GM19395 (cell line): ENCODE measurements around the gene OR51B6.
"Not testable (repeated sequence)": the region's sequence is repeated elsewhere in the genome, so short reads cannot be mapped to it uniquely, and the experiment has no call there.

Experiments used
- ATAC-seq: cut with Tn5 transposase; IDR thresholded peaks from one replicate; pipeline ENCODE4 v1.9.1; 2021; ENCODE audit warnings: mild to moderate bottlenecking, moderate library complexity; ENCODE audit not compliant: unreplicated experiment

Gene OR51B6

GRCh38 chr11:5351208-5351607, at the start of gene OR51B6:
TSS of gene OR51B6 (plus strand) at chr11:5351508. CDS start at chr11:5351508, 0 bp downstream.
- no peak for ATAC-seq

GRCh38 chr11:5301846-5302245, 49.5 kb upstream of the OR51B6 start, which contains the start of gene OR51B4:
TSS of gene OR51B4 (minus strand) at chr11:5301946. CDS start at chr11:5301946, 0 bp downstream.
- ATAC-seq: no peak

GRCh38 chr11:5303626-5304025, 47.7 kb upstream of the OR51B6 start:
- ATAC-seq: no peak

- ATAC-seq: no peak
These were observed 47.3 kb upstream of the OR51B6 start for GRCh38 chr11:5304046-5304445.

GRCh38 chr11:5307256-5308019, 43.9 kb upstream of the OR51B6 start:
- ATAC-seq: no peak

GRCh38 chr11:5310423-5310822, 40.9 kb upstream of the OR51B6 start:
- ATAC-seq: no peak

GRCh38 chr11:5313326-5314023, 37.8 kb upstream of the OR51B6 start:
- not testable (repeated sequence) for ATAC-seq

- no peak for ATAC-seq
These were observed 34.0 kb upstream of the OR51B6 start for GRCh38 chr11:5317292-5317691.

GRCh38 chr11:5324197-5324596, 27.1 kb upstream of the OR51B6 start, which contains the start of gene OR51B2:
TSS of gene OR51B2 (minus strand) at chr11:5324297. CDS start at chr11:5324297, 0 bp downstream.
- ATAC-seq: no peak

GRCh38 chr11:5335170-5335569, 16.1 kb upstream of the OR51B6 start:
- ATAC-seq: no peak

GRCh38 chr11:5336331-5336730, 15.0 kb upstream of the OR51B6 start:
- no peak for ATAC-seq

GRCh38 chr11:5337253-5337652, 14.1 kb upstream of the OR51B6 start:
- not testable (repeated sequence) for ATAC-seq

GRCh38 chr11:5339771-5340322, 11.5 kb upstream of the OR51B6 start:
- ATAC-seq: peak; percentile 82

- ATAC-seq: no peak
These were observed 7.6 kb upstream of the OR51B6 start, which contains the start of gene OR51B5 for GRCh38 chr11:5343474-5344335. TSS of gene OR51B5 (minus strand) at chr11:5343524. CDS start at chr11:5343524, 0 bp downstream.

GRCh38 chr11:5345831-5346230, 5.5 kb upstream of the OR51B6 start:
- ATAC-seq: no peak

- ATAC-seq: no peak
These were observed 2.6 kb upstream of the OR51B6 start for GRCh38 chr11:5348551-5349194.

GRCh38 chr11:5349550-5349949, 1.8 kb upstream of the OR51B6 start:
- ATAC-seq: no peak

- ATAC-seq: not testable (repeated sequence)
These were observed 4.7 kb downstream of the OR51B6 start for GRCh38 chr11:5356031-5356430.

GRCh38 chr11:5362017-5362625, 10.8 kb downstream of the OR51B6 start:
- no peak for ATAC-seq

GRCh38 chr11:5363679-5364078, 12.4 kb downstream of the OR51B6 start:
- no peak for ATAC-seq
